GM18511 (cell line): Measurements from ENCODE around the gene GALK1.
"Not testable (repeated sequence)": the region's sequence is repeated elsewhere in the genome, so short reads cannot be mapped to it uniquely, and the experiment has no call there.

ENCODE experiments used
- ATAC-seq: cut with Tn5 transposase; IDR thresholded peaks from one replicate; pipeline ENCODE4 v1.9.1; 2021; ENCODE audit warnings: mild to moderate bottlenecking, moderate library complexity; ENCODE audit not compliant: unreplicated experiment

The GALK1 gene

GRCh38 chr17:75764711-75765421 is at the start of gene GALK1:
Gene GALK1 (minus strand): TSS chr17:75765192. CDS start chr17:75765136, 56 bp downstream.
- peak; percentile 85 for ATAC-seq

- no peak for ATAC-seq
Measured at GRCh38 chr17:75814021-75814395, 49.0 kb upstream of the GALK1 start.

GRCh38 chr17:75813081-75814020 is 48.4 kb upstream of the GALK1 start:
- no peak for ATAC-seq

GRCh38 chr17:75812096-75813013 is 47.4 kb upstream of the GALK1 start:
- no peak for ATAC-seq

- no peak for ATAC-seq
Measured at GRCh38 chr17:75811174-75811573, 46.2 kb upstream of the GALK1 start.

GRCh38 chr17:75810756-75811155 is 45.8 kb upstream of the GALK1 start:
- not testable (repeated sequence) for ATAC-seq

- ATAC-seq = no peak
Measured at GRCh38 chr17:75810216-75810615, 45.2 kb upstream of the GALK1 start.

- ATAC-seq = no peak
Measured at GRCh38 chr17:75809631-75810111, 44.7 kb upstream of the GALK1 start.

GRCh38 chr17:75808905-75809621 is 44.1 kb upstream of the GALK1 start:
- ATAC-seq = peak; percentile 70

- ATAC-seq = no peak
Measured at GRCh38 chr17:75808549-75808904, 43.5 kb upstream of the GALK1 start.

- ATAC-seq = no peak
Measured at GRCh38 chr17:75807861-75808260, 42.9 kb upstream of the GALK1 start.

GRCh38 chr17:75806822-75807500 is 42.0 kb upstream of the GALK1 start:
- ATAC-seq = no peak

- no peak for ATAC-seq
Measured at GRCh38 chr17:75803883-75804282, 38.9 kb upstream of the GALK1 start.

- ATAC-seq = no peak
Measured at GRCh38 chr17:75799402-75799801, 34.4 kb upstream of the GALK1 start.

GRCh38 chr17:75795820-75796607 is 31.0 kb upstream of the GALK1 start:
- no peak for ATAC-seq

- ATAC-seq = no peak
Measured at GRCh38 chr17:75793460-75793859, 28.5 kb upstream of the GALK1 start.

GRCh38 chr17:75791254-75791653 is 26.3 kb upstream of the GALK1 start:
- no peak for ATAC-seq

GRCh38 chr17:75785016-75785890 is 20.3 kb upstream of the GALK1 start:
- ATAC-seq = peak; percentile 65
